ENCODE data around the gene IL18RAP.
A peak's percentile ranks its signal among the peaks of the same experiment; 100 is the strongest.

IL18RAP gene

DNA sequence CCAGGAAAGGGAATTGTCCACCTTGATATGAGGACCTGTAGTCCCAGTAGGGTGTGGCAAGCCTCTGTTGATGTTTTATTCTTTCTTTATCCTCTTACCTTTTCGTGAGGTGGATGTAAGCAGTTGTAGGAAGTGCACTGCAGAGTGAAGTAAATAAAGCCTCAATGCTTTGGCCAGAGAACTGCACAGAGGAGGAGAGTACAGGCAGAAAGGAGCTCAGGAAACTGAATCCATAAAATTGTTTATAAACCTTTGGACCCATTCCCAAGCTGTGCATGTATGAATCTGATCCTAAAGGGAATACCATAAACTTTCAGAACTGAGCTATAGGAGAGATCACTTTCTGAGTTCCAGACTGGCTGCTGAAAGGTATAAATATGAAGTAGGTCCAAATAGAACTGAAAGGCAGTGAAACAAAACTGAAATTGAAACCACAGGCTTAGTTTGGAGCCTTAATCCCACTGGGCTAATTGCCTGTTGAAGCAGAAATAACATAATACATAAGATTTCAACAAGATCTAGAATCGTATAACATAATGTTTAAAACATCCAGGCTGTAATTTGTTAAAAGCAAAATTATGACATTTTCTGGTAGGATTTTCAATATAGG is 32.2 kb downstream of the IL18RAP start:
- no peak for DNase-seq

DNA sequence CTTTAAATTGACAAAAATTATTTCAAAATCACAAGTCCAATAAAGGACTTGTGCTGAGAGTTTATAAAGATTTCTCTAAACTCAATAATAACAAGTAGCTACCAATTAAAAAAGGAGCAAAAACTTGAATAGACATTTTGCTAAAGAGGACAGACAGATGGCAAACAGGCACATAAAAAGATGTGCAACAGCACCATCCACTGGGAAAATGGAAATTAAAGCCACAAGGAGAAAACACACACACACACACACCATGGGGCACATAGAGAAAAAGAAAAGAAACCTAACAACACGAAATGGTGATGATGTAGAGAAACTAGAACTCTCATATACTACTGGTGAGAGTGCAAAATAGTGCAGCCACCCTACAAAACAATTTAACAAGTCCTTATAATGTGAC is 37.5 kb downstream of the IL18RAP start:
- no peak for DNase-seq

DNA sequence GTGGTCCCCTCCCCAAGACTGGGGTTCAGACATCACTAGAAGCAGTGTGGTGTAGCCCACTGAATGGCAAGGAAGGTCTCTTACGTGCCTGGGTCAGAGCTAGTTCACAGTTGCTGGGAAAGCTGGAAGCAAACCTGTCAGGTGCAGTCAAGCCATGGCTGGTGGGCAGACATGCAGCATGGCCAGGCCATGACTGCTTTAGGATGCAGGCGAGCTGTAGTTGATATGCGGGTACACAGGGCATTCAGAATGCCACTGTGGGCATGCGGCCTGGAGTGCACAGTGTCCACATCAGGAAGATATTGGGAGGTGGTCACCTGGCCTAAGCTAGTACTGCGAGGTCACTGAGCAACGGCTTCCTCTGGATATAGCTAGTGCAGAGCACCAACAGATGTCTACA is 38.2 kb downstream of the IL18RAP start:
- DNase-seq = no peak

DNA sequence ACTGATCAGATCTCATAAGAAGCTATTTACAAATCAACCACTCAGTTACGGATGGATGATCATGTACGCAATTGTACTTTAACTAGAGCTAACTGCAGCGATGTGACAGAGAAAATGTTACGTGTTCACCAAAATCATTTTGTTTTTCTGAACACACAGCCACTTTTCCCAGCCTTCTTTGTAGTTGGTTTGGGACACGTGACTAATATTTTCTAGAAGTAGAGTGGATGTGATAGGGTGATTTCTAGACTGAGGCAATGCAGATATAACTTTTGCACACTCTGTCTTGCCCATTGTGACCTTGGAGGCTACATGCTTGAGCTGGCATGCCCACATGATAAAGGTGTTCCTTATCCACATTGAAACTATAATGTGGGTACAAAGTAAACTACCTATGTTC is 40.2 kb downstream of the IL18RAP start:
- no peak for DNase-seq

DNA sequence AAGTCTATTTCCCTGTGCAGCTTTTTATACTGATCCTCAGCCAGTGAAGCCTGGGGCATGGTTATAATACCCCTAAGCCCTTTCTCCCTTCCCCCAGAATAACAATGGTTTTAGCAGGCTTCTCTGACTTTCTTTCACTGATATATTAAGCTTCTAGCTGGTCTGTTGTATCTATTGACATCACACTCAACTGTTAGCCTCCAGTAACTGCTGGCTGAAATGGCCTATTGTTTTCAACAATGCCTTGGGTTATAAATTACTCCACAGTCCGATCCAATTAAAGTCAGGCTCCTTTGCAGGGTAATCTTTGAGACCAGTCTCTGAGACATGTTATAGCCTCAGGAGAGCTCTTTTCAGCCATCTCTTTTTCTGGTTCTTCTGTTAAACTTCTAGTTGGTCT is 47.2 kb downstream of the IL18RAP start:
- no peak for DNase-seq

DNA sequence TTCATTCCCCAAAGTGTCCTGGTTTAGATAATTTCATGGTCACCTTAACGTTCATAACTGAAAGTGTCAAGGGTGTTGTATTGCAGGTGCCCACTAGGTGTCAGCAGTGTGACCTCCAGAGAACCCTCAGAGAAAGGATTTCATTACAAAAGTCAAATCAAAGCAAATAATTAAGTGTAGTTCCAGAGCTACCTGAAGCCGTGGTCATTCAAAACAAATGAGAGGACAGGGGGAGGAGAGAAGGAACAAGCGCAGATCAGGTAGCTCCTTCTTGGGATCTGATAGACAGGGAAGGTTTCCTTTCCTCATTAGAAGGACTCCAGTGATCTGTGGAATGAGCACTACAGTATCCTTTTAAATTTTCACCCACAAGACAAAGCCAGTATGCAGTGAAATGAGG is 50.1 kb downstream of the IL18RAP start, which contains the start of gene SLC9A4:
Gene SLC9A4 (plus strand): TSS at position 207 of the 400 bp plus-strand sequence. CDS start 534 bp downstream, outside the sequence.
- peak in 4 of 56 donors; percentile 1 to 33 (median 10) for DNase-seq

DNA sequence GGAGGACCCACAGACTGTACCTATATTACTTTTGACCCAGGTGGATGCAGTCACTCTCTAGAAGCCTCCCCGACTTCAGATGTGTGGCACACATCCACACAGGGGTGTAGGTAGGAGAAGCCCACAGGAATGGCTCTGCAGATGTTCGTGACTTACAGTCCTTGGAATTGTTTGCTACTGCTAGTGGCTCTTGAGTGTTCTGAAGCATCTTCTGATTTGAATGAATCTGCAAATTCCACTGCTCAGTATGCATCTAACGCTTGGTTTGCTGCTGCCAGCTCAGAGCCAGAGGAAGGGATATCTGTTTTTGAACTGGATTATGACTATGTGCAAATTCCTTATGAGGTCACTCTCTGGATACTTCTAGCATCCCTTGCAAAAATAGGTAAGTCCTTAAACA is 50.7 kb downstream of the IL18RAP start:
- DNase-seq = no peak

DNA sequence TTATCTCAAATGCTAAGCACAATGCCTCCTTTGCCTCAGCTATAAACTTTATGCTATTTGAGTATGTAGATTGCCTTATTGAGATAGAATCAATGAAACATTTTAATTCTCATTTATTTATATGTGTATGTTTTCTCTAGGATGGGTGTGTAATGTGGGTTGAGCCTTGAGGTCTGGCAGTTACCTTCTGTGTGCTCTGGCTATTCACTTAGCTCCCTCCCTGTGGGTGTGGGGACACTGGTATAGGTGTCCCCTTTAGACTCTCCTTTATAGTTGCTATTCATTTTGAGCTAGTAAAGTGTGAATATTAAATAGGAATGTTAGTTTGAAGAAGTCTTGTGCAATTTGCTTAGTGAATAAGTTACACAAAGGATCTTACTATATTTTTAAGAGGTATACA is 51.8 kb downstream of the IL18RAP start:
- DNase-seq = no peak

DNA sequence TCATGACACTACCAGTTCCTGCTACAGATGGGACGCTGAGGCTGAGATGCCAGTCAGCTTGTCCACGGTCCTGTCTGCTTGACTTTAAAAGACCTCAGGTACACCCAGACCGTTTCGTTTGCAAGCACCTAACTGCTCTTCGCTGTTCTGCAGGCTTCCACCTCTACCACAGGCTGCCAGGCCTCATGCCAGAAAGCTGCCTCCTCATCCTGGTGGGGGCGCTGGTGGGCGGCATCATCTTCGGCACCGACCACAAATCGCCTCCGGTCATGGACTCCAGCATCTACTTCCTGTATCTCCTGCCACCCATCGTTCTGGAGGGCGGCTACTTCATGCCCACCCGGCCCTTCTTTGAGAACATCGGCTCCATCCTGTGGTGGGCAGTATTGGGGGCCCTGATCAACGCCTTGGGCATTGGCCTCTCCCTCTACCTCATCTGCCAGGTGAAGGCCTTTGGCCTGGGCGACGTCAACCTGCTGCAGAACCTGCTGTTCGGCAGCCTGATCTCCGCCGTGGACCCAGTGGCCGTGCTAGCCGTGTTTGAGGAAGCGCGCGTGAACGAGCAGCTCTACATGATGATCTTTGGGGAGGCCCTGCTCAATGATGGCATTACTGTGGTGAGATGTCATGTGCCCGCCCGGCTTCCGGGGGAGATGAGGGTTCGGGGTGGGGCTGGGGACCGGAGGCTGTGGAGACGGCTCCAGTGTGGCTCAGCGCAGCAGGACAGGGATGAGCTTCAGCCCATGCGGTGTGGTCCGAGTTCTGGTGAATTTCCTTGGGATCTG is 55.9 kb downstream of the IL18RAP start:
- DNase-seq = no peak

DNA sequence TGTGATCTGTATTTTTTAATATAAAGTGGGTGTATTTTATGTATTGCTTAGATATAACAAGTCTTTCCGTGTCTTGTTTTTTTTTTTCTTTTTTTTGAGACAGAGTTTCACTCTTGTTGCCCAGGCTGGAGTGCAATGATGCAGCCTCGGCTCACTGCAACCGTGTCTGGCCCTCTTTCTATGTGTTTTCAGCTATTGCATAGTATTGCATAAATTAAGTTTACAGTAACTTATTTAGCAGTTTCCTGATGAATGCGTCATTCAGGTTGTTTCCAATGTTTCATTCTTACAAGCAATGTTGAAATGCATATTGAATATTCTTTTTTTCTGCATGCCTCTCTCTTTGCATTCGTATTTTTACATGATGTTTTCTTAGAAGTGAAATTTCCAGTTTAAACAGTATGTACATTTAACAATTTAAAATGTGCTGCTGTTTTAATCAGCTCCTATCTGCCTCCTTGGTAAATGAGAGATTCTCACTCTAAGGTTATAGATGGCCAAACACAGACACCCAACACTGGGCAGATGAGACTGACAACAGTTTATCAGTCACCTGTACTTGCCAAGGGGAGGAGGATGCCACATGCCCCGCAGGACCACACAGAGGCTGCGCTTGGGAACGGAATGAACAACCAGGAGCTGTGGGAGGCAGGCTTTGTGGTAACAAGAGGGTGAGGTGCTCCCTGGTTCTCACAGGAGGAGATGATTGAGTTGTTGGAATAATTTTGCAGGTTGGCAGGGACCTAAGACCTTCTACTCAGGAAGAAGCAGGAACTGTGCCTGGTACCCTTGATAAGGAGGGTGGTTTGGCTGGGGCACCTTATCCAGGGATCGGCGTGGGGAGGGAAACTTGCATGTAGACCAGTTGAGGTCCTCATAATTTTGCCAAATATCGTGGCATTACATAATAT is 57.6 kb downstream of the IL18RAP start:
- no peak for DNase-seq

DNA sequence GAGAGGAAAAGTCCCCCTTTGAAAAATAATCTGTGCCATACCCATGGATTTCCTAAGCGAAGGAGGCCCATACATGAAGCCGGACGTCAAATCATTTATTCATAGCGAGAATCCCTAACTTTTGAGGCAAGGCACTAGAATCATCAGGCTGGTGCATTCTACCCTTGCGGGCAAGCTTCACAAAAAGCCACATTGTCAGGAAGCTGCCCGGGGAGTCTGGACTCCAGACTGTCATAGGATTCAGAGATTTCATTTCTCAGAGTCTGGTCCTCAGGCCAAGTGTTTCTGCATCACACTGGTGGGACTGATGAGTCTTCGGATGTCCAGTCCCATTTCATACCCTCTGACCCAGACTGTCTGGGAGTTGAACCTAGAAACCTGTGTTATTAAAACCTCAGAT is 59.0 kb downstream of the IL18RAP start:
- no peak for DNase-seq

DNA sequence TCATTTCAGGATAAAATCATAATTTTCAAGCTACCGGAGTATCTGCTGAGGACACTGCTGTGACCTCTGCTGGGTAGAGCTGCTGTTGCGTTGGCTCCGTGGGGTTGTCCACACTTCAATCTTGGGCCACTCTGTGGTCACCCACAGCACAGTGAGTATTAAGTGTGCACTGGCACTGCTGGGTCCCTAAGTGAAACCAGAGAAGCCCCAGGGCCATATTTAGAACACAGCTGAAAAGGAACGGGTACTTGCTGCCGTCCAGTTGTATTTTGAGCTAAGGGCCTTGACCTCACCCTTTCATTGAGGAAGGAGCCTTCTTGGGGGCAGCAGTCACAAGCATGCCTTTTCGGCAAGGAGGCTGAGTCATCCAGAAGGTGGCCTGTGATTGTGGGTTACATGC is 60.1 kb downstream of the IL18RAP start:
- DNase-seq = no peak

DNA sequence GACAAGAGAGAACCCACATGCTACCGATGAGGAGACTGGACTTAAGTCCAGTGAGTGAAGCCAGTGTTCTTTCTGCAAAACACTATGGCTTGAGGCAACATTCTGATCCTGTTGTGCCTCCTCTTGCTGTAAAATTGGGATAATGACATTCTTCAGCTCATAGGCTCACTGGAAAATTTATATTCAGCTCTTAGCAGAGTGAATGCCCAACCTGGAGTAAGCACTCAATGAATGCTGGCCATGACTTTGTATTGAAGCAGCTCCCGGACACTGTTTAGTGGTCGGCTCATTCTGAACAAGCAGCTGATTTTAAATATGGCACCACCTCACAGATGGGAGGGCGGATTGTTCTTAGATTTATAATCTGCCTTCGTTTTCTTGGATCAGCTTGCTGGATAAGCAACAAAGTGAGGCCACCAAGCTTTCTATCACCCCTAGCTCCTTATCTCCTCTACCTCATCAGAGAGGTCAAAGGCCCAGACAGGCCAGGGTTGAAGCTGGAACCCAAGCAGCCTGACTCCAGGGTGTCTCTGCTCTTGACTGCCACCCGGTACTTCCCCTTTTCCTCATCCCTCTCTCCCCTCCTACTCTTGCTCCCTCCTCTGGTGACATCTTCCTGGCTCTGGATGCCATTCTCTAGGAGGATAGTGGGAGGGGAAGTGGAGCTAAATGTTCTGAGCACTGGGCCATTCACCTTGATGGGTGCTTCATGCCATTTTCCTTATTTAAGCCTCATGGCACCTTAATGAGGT is 61.5 kb downstream of the IL18RAP start:
- DNase-seq = no peak

DNA sequence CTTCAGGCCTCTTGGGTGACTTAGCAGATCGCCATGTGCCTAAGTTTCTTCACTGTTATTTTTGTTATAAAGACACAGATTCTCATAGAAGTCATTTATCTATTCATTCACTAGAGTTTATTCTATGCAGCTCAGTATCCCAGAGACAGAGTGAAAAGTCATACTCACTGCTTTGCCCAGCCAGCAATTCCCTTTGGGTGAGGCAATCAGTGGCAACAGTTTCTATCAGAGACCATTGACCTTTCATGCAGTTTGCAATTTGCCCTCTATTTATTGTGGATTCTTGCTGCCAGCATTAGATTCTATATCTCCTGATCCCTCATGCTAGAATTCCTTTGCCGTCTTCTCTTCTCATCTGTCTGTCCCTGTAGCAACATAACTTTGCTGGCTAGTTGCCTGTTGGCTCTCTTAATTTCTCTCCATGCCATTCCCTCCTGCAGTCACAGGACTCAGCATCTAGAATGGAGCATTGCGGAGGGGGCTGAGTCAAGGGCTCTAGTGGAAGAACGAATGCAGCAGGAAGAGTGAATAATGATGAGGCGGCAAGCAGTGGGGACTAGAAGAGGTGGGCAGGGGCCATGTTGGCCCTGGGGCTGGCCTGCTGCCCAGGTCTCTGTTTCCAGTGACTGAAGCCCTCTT is 62.3 kb downstream of the IL18RAP start:
- DNase-seq = no peak

DNA sequence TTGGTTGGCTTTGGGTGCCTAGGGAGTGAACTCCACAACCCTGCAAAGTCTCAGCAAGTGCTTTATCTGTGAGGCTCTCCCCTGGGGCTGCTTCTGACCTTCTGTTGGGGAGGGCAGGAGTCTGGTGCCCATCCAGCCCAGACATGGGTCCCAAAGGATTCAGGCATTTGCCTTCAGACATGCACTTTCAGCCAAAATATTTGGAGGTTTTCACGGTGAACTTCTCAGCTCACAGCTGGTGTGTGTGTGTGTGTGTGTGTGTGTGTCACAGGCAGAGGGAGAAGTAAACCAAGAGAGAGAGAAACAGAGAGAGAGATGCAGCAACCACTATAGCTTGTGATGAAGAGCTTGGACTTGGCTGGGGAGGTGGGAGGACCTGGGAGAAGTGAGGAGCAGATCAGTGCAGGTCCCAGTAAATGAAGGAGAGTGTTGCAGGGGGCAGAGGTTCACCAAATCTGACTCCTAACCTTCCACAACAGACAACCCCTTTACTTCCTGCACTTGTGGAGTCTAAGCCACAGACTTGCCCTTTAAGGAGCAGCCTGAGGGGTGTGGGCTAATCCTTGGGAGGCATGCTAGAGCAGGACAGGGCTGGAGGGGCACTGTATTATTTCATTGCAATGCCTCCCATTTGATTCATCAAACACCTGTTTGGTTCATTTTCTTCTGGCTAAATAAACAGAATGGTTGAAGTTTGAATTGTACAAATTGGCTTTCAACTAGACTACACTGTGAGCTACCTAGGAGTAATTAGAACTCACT is 64.2 kb downstream of the IL18RAP start:
- no peak for DNase-seq

DNA sequence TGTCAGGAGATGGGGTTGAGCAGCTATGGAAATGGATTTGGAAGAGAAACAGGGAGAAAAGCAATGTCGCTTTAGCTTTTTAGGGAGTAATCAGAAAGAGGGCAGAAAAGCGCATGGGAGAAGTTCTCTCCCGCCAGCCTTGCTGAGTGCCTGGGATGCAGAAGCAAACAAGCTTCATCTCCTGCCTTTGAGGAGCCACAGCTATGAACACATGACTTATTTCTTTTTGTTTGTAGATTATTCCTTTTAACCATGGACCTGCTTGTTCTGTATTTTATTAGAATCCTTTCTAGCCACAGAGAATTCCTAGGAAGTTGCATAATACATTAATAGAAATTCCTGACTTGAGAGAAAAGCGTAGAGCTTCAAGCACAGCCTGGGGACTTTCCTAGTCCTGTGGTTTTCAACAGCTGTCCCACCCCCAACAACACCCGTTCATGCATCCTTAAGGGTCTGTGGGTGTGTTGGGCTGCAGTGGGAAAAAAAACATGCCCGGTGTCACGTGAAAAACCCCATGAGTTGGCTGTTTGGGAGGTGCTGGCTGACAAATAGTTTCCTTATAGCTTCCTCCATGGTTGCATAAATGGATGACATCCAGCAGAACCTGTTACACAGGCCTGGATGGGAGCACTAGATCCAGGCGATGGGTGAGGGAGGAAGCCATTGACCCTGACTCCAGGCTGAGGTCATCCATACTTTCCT is 65.0 kb downstream of the IL18RAP start:
- DNase-seq = no peak

DNA sequence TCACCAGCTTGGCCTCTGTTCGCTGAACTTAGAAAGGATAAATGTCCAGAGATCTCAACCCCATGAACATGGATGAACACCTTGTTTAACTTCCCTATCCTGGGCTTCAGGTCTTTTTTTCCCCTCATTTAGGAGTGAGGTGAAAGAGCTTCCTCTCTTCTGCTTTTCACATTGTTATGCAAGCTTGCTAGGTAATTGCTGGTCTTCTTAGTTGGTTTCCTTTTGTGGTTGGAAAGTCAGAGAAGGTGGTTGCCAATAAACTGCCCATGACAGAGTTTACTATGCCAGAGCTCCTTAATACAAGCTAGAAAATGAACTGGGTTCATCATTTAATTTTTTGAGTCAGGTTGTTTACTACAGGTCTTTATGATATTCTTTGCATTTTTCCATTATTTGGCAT is 66.7 kb downstream of the IL18RAP start:
- DNase-seq = no peak

DNA sequence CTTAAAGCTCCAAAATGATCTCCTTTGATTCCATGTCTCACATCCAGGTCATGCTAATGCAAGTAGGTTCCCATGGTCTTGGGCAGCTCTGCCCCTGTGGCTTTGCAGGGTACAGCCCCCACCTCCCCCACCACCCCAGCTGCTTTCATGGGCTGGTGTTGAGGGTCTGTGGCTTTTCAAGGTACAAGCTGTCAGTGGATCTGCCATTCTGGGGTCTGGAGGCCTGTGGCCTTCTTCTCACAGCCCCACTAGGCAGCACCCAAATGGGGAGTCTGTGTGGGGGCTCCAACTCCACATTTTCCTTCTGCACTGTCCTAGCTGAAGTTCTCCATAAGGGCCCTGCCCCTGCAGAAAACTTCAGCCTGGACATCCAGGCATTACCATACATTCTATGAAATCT is 69.0 kb downstream of the IL18RAP start:
- DNase-seq = no peak

DNA sequence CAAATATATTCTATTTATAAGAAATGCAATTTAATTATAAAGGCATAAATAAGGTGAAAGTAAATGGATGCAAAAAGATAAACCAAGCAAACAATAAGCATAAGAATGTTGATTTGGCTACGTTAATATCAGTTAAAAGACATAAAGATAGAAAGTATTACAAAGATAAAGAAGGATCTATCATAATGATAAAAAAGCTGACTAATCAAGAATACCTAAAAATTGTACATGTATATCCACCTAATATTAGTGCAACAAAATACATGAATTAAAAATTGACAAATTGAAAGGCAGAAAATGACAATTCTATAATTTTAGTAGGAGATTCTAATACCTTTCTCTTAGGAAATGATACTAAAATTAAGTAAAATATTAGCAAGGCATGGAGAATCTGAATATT is 71.6 kb downstream of the IL18RAP start:
- no peak for DNase-seq
